Stimulated activated naive CD8-positive, alpha-beta T cell treated with anti-CD3 and anti-CD28 coated beads, Interleukin-15, Interleukin-2, amounts not matched to agents 100 ng/mL and 50 ng/mL, for 24 hours (primary cell): Measurements from ENCODE around the gene CHRDL2.

ENCODE experiments used
- H3K27ac Mint-ChIP-seq: one replicate; pipeline ENCODE4 v1.8.0; 2021; ENCODE audit warnings: mild to moderate bottlenecking, mixed read lengths
- H3K27me3 Mint-ChIP-seq: one replicate; pipeline ENCODE4 v1.8.0; 2021; ENCODE audit warnings: mixed read lengths
- H3K36me3 Mint-ChIP-seq: one replicate; pipeline ENCODE4 v1.8.0; 2021; ENCODE audit warnings: low read depth, mixed read lengths
- H3K4me1 Mint-ChIP-seq: one replicate; pipeline ENCODE4 v1.8.0; 2021; ENCODE audit warnings: low read depth, mixed read lengths
- H3K4me3 Mint-ChIP-seq: one replicate; pipeline ENCODE4 v1.8.0; 2021; ENCODE audit warnings: mild to moderate bottlenecking, mixed read lengths
- H3K9me3 Mint-ChIP-seq: one replicate; pipeline ENCODE4 v1.8.0; 2021; ENCODE audit warnings: mixed read lengths

CHRDL2 gene

DNA sequence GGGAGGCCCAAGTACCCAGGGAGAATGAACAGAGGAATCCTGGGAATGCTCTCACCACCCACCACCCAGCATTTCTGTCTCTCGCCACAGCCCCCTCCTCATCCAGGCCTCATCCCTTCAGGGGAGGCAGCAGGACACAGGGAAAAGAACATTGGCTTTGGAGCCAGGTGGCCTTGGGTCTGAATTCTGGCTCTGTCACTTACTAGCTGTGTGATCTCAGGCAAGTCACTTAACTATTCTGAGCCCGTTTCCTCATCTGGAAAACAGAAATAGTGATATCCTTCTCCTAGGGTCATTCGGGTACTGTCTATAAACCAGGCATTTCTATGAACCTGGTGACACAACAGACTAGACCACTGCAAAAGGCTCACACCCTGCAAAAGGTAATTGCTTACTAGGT, 22.1 kb downstream of the CHRDL2 start:
- Mint-ChIP-seq H3K9me3 (no peaks in the 10 kb centered on the region), H3K27me3 (no peaks in the 10 kb centered on the region), H3K4me1 (no peaks in the 10 kb centered on the region), H3K4me3 (no peak overlapping the region), H3K27ac (no peak overlapping the region), H3K36me3 (no peaks in the 10 kb centered on the region)

- no peaks in the 10 kb centered on the region for H3K36me3 Mint-ChIP-seq
These were observed 23.4 kb downstream of the CHRDL2 start for GRCh38 chr11:74707602-74708510.

GRCh38 chr11:74707182-74707581, 24.0 kb downstream of the CHRDL2 start:
- Mint-ChIP-seq H3K9me3 (no peaks in the 10 kb centered on the region), H3K36me3 (no peaks in the 10 kb centered on the region), H3K4me1 (no peaks in the 10 kb centered on the region), H3K27me3 (no peaks in the 10 kb centered on the region), H3K27ac (no peak overlapping the region), H3K4me3 (no peak overlapping the region)

More at GRCh38 chr11:74707602-74708510, 23.4 kb downstream of the CHRDL2 start:
- Mint-ChIP-seq H3K27me3 (no peaks in the 10 kb centered on the region), H3K4me1 (no peaks in the 10 kb centered on the region), H3K27ac (no peak overlapping the region), H3K4me3 (no peak overlapping the region), H3K9me3 (no peaks in the 10 kb centered on the region)

GRCh38 chr11:74703211-74703610, 28.0 kb downstream of the CHRDL2 start:
- no peaks in the 10 kb centered on the region for H3K27me3 Mint-ChIP-seq
- H3K36me3 Mint-ChIP-seq, result no peaks in the 10 kb centered on the region
- no peaks in the 10 kb centered on the region for H3K9me3 Mint-ChIP-seq
- no peak overlapping the region for H3K4me3 Mint-ChIP-seq
- no peaks in the 10 kb centered on the region for H3K4me1 Mint-ChIP-seq
- H3K27ac Mint-ChIP-seq, result no peak overlapping the region

DNA sequence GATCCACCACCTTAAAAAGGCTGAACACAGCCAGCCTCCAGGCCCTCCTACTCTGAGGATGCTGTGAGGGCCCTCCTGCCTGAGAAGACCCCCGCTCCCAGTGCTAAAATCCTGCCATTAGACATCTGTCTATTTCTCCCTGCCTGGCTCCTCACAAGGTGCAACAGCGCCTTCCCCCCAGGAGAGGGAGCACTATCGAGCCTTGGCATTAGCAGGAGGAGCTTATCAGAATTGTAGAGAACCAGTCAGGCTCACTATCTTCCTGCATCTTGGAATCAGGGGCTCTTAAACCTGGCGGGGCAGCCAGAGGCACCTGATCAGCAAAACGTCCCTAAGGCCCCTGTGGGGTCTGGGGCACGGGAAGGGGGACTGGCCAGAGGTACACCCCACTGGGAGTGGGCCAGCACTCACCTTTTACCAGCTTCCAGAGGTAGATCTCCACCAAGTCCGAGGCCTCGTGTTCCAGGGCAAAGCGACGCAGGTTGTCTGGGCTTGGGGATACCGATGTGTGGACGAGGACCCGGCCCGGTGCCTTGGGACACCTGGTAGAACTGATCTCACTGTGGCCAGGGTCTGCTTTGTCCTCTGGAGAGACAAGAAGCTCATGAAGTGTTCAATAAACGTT, 28.7 kb downstream of the CHRDL2 start:
- Mint-ChIP-seq H3K27ac (no peak overlapping the region), H3K4me3 (no peak overlapping the region), H3K27me3 (peaks cover 2% of the 10 kb centered on the region), H3K36me3 (no peaks in the 10 kb centered on the region), H3K4me1 (no peaks in the 10 kb centered on the region), H3K9me3 (no peaks in the 10 kb centered on the region)

GRCh38 chr11:74701351-74701750, 29.9 kb downstream of the CHRDL2 start:
- Mint-ChIP-seq H3K4me3 (no peak overlapping the region), H3K4me1 (no peaks in the 10 kb centered on the region), H3K36me3 (no peaks in the 10 kb centered on the region), H3K27me3 (peaks cover 8% of the 10 kb centered on the region), H3K9me3 (no peaks in the 10 kb centered on the region), H3K27ac (no peak overlapping the region)

DNA sequence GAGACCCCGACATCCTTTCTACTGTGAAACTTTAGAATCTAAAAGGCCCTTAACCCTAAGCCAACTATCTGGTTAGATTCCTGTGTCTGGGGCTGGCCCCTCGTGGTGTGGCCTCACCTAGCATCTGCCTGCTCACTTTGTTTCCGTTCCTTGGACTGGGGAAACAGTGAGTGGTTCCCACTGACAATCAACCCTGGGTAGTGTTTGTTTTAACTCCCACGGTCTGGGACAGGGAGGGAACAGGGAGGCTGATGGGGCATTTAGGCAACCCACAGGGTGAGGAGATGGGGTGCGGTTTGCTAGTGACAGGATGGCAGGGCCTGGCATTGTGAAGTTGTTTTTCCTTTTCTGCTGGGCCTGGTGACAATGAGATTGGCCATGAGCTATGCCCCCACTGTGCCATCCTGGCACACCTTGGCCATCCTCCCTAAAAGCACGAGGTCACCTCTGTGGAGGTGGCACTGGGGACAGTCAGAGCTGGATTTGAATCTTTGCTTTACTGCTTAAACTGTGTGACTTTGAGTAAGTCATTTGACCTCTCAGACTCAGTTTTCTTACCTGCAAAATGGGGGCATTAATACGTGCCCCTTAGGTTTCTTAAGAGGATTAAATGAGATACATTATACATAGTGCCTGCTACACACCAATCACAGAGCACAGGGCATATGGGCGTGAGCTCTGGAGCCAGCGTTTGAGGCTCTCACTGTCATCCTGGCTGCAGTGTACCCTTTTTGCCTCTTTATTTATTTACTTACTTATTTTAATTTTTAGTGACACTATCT, 31.4 kb downstream of the CHRDL2 start:
- H3K27me3 Mint-ChIP-seq, result peaks cover 8% of the 10 kb centered on the region
- H3K27ac Mint-ChIP-seq, result no peak overlapping the region

GRCh38 chr11:74697722-74698121, 33.5 kb downstream of the CHRDL2 start:
- Mint-ChIP-seq H3K27me3 (peaks cover 8% of the 10 kb centered on the region), H3K4me3 (no peak overlapping the region), H3K4me1 (no peaks in the 10 kb centered on the region), H3K36me3 (no peaks in the 10 kb centered on the region), H3K9me3 (no peaks in the 10 kb centered on the region), H3K27ac (no peak overlapping the region)

More for the DNA sequence above, 31.4 kb downstream of the CHRDL2 start:
- Mint-ChIP-seq H3K36me3 (no peaks in the 10 kb centered on the region), H3K4me1 (no peaks in the 10 kb centered on the region), H3K9me3 (no peaks in the 10 kb centered on the region), H3K4me3 (no peak overlapping the region)

- H3K9me3 Mint-ChIP-seq, result no peaks in the 10 kb centered on the region
- no peak overlapping the region for H3K4me3 Mint-ChIP-seq
- H3K36me3 Mint-ChIP-seq, result no peaks in the 10 kb centered on the region
- peaks cover 8% of the 10 kb centered on the region for H3K27me3 Mint-ChIP-seq
- H3K27ac Mint-ChIP-seq, result no peak overlapping the region
- no peaks in the 10 kb centered on the region for H3K4me1 Mint-ChIP-seq
These were observed 34.1 kb downstream of the CHRDL2 start for GRCh38 chr11:74696939-74697675.

DNA sequence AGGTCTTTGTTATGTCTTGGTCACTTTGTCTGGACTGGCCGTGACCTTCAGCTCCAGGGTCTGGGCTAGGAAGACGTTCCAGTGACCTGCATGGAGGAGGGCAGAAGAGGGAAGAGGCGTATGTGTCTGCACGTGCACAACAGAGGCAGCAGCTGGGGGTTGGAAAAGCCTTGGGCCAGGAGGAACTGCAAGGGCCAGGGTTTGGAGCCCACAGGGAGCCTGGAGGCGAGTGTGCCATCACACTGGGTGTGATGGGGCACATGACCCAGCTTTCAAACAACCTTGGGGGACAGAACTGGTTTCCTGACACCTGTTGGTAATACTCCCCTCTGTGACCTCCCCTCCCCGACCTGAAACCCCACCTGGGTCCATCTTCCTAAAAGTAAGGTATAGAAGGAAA, 34.7 kb downstream of the CHRDL2 start:
- Mint-ChIP-seq H3K4me1 (no peaks in the 10 kb centered on the region), H3K4me3 (no peak overlapping the region), H3K27ac (no peak overlapping the region), H3K27me3 (peaks cover 8% of the 10 kb centered on the region), H3K9me3 (no peaks in the 10 kb centered on the region), H3K36me3 (no peaks in the 10 kb centered on the region)

GRCh38 chr11:74695705-74696280, 35.4 kb downstream of the CHRDL2 start:
- Mint-ChIP-seq H3K36me3 (no peaks in the 10 kb centered on the region), H3K9me3 (no peaks in the 10 kb centered on the region), H3K27me3 (peaks cover 8% of the 10 kb centered on the region), H3K4me1 (no peaks in the 10 kb centered on the region), H3K27ac (no peak overlapping the region), H3K4me3 (no peak overlapping the region)

DNA sequence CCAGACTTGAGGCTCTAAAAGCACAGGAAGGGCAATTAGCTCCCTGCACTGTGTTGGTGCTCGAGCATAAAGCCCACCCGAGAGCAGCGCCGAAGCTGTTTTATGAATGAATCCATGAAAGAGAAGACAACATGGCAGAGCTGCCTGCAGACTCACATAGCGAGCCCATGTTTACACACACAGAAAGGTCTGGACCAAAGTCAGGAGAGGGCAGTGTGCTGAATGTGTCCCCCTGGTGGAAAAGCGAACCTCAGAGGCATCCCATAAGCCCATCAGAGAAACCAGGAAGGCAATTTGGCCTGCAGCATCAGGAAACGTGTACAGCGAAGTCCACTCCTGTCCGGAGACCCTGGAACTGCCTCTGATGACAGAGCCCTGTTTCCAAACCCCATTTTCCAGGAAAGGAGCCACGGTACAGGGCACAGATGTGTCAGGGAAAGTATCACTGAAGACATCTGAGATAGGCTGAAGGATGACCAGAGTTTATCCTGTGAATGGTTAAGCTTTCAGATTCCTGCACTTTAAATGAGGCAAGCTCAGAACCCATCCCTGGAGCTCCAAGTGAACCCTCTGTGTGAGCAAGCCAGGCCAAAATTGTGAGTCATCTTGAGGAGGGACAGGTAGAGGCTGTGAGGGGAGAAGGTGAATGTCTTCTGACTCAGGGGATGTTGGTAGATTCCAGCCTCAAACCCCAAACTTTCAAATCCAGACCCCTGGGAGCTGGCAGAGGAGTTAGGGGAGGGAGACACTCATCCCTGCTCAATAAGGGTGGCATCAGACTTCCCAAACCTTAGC, 36.9 kb downstream of the CHRDL2 start:
- Mint-ChIP-seq H3K36me3 (no peaks in the 10 kb centered on the region), H3K27me3 (peaks cover 8% of the 10 kb centered on the region), H3K4me3 (no peak overlapping the region), H3K27ac (no peak overlapping the region), H3K4me1 (no peaks in the 10 kb centered on the region), H3K9me3 (no peaks in the 10 kb centered on the region)

- Mint-ChIP-seq H3K27ac (no peak overlapping the region), H3K4me3 (no peak overlapping the region), H3K4me1 (no peaks in the 10 kb centered on the region), H3K9me3 (no peaks in the 10 kb centered on the region), H3K36me3 (no peaks in the 10 kb centered on the region), H3K27me3 (peaks cover 8% of the 10 kb centered on the region)
These were observed 37.7 kb downstream of the CHRDL2 start for GRCh38 chr11:74693531-74693930.

- H3K36me3 Mint-ChIP-seq, result no peaks in the 10 kb centered on the region
- H3K9me3 Mint-ChIP-seq, result no peaks in the 10 kb centered on the region
- no peaks in the 10 kb centered on the region for H3K4me1 Mint-ChIP-seq
- no peaks in the 10 kb centered on the region for H3K27me3 Mint-ChIP-seq
- no peak overlapping the region for H3K27ac Mint-ChIP-seq
- H3K4me3 Mint-ChIP-seq, result no peak overlapping the region
These were observed 39.5 kb downstream of the CHRDL2 start for GRCh38 chr11:74691755-74692154.
